Stimulated activated CD4-positive, alpha-beta T cell treated with anti-CD3 and anti-CD28 coated beads, Interleukin-12 subunit alpha, Interleukin-12 subunit beta, amount 100 ng/mL, for 24 hours (primary cell): Measurements from ENCODE around the gene ZNRF3.

ENCODE experiments used
- DNase-seq, 2 experiments: peaks; one replicate each; pipeline ENCODE4 v3.0.0-alpha.2; 2020; ENCODE audit warnings: low read depth in 2 of 2

ZNRF3 gene

DNA sequence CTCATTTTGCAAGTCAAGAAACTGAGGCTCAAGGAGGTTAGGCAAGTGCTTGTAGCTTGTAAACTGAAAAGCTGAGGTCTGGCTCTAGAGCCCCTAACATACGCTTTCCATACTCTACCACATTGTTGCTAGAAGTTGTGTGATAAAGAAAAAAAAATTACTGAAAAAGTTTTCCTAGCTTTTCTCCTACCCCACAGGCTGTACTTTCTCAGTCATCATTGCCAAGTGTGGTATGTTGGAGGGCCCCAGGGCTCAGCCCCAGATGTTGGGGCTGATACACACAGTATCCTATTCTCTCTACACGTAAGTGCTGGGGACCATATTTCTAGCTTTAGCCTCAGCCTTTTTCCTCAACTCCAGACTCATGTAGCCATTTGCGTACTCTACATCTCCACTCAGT is 205.4 kb downstream of the ZNRF3 start:
- no peak for DNase-seq

DNA sequence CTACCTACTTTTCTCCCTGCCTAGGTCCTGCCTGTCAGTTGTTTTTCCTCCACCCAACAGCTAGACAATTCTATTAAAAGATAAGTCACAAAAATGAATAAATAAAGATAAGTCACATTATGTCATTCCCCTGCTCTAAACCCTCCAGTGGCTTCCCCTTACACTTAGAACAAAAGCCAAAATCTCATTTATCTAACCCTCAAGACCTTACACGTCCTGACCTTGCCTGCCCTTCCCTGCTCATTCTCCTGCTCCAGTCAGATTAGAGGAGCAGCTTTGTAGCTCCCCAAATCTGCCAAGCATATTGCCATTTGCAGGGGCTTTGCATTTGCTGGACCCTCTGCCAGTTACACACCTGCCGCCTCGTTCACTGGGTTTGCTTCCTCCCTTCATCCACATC is 206.1 kb downstream of the ZNRF3 start:
- no peak for DNase-seq

DNA sequence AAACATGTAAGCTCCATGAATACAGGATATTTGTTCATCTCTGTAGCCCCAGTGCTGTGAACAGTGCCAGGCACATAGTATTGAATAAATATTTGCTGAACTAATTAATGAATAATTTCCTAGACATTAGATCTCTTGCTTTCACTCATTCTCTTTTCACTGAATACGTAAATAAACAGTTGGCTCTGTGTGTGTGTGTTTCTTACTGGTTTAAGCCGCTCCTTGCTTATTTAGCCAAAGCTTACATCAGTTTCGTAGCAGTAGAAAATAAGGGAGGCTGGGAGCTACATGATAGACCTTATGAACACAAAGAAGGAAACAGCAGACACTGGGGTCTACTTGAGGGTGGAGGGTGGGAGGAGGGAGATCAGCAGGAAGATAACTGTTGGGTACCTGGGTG is 206.7 kb downstream of the ZNRF3 start:
- no peak for DNase-seq

DNA sequence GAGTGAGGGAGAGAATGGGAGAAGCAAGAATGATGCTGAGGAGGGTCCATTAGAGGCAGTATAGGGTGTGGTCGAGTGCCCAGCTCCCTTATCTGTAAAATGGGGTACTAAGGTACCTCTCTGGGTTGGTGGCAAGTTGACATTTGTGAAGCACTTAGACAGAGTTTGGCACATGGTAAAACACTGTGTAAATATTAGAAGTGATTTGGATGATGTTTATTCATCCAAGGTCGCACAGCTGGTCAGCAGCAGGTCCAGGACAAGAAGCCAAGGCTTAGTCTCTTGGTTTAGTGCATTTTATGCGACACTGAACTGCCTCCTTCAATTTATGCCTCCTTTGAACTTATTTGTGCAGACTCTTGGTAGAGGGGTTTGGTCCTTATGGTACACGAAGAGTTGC is 208.9 kb downstream of the ZNRF3 start:
- no peak for DNase-seq

DNA sequence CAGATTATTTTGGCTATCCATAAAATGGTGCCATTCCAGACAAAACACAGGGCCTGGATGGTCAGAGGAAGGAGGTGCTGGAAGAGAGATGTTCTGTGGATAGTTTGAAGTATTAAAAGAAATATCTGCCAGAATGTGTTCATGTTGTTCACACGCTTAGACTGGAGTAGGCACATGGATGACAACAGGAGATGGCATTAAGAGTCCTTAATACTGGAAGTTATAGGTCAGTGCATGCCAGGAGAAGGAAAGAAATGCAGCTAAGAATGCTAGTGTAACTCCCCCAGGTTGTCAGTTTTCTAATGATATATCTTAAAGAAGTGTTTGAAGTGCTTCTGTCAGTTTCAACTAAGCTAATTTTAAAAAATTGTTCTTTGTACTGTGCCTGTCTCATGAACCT is 209.7 kb downstream of the ZNRF3 start:
- DNase-seq, result no peak

DNA sequence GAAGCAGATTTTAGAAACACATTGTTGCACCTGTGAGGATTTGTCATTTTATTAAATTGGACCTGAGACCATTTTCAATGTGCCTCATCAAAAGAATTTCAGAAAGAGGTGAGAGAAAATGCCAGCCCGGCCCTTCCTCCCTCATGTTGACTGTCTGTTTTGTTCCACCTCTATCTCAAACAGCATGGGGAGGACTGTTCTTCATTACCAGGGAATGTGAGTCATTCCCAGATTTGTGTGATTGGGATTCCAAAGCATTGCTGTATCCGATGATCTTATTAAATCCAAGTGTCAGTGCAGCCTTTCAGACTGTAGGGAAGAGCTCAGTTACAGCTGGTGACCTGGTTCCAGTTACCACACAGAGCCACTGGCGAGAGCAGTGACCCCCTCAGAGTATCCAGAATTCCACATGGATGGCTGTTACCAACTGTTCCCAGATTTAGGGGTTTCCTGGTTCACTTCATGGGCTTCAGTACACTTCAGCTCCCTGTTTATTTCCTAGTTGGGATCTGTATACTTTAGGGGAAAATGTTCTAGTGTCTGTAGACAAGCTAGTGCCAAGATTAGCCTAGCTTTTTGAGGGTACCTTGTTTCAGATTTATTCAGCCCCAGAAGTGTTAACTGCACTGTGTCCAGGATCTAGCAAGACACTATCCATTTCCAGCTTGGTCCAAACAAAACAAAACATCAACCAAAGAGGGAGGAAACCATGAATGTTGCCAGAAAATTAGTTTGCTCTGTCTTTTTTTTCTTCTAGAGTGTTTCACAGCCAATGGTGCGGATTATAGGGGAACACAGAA is 210.3 kb downstream of the ZNRF3 start:
- no peak for DNase-seq

DNA sequence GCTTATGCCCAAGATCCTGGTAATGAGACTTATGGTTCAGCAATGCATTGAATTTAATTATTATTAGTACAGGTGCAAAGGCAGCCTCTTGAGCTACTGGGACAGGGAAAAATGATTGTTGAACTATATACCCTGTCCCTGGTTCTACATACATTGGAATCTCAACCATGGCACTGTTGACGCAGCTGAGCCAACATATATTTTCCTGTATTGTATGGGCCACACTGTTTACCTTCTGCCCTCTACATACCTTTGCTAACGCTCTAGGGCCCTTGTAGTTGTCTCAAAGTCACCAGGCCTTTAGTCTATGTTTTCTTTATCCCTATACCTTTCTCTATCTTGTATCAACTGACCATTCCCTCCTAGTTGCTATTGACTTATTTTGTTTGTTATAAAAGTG is 212.1 kb downstream of the ZNRF3 start:
- DNase-seq, result no peak

DNA sequence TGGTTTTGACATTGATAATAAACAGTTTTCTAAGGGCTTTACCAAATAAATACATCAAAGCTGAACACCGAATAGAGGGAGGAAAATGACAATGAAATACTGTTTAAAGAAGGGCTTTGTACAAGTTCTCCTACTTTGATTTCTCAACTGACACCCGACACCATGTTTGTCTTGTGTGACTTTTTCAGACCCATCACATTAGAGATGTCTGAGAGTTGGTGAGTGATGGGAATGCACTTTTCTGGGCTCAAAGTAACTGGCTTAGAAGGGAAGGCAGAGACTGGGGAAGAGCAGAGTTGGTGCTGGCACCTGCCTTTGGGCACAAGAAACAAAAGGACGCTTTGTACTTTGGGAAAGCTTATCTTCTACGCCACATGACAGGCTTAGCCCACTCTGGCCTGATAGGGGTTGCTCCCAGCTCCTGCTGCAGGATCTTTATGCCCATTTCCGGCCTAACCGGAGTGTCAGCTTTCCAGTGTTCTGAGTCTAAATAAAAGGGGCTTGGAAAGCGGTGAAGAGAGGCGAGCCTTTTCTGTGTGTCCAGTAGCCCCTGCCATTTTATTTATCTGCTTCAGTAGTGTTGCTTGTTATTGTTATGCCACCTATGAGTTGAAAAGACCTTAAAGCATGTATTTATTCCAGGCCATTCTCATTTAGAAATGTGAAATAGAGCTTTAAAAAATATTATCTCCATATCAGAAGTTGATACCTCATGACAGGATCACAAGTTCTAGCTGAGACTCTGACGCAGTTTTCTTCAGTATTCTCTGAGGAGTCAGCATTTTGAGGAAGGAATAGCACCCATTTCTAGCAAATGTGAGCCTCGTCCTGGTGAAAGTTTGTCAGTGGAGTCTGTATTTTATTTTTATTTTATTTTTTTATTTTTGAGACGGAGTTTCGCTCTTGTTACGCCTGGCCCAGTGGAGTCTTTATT is 213.6 kb downstream of the ZNRF3 start:
- no peak for DNase-seq

DNA sequence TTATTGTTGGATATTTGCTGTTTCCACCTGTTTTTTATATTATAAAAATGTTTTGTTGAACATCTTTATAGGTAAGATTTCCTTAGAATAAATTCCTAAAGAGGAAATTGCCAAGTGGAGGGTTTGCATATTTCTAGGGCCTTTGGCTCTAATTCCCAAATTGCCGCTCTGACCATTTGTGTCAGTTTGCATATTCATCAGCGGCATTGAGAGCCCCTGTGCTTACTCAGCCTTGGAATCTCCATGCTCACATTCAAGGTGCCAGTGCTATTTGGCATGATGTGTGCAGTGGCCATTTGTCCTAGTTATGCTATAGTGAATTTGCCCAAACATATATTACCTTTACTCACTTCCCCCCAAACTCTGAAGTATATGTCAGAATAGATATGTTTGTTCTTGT is 214.9 kb downstream of the ZNRF3 start:
- DNase-seq, result no peak

DNA sequence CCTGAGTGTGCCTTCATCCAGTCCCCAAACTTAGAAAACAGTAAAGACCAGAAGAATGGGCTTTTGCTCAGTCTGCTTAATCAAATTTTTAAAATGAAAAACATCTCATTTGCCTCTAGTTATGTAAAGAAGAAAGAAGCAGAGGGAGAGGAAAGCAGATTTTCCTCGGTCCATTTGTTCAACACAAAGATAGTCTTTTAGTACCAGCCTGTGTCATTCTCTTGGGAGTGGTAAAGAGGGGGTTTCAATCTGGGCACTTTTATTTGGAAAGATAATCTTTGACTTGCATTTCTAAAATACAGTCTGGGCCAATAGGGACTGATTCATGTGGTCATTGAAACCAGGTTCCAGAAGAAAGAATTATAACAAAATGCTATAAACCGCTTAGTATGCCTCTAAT is 218.9 kb downstream of the ZNRF3 start:
- DNase-seq, result no peak

DNA sequence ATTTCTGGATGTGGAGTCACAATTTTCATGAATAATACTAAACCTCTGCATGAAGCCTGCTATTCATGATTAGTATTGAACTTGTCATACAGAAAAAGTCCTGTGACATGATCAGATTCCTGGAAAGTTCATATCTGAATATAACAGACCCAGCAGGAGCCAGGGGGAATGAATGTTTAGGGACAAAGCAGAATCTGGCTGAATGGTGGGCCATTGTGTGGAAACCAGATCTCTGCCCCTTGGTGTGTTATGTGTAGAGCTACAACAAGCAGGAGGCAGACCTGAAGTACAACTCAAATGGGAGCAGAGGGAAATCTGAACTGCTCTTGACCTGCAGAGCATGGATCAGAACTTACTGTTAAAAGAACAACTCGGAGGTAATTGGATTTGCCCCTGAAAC is 219.7 kb downstream of the ZNRF3 start:
- DNase-seq, result no peak

DNA sequence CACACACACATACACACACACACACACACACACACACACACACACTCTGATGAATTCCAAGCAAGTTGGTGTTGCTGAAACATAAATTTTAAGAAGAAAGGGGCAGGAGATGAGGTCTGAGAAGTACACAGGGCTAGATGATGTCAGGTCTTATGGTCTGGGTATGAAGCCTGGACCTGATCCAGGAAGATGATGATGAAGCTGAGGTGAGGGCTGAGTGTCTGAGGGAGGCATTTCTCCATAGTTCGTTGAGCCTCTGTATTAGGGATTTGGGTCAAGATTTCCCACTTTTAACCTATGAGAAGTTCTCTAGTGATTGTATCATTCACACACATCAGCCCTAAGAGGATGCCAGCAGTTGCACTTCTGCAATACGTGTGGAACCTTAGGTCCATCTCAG is 222.1 kb downstream of the ZNRF3 start:
- DNase-seq, result no peak

DNA sequence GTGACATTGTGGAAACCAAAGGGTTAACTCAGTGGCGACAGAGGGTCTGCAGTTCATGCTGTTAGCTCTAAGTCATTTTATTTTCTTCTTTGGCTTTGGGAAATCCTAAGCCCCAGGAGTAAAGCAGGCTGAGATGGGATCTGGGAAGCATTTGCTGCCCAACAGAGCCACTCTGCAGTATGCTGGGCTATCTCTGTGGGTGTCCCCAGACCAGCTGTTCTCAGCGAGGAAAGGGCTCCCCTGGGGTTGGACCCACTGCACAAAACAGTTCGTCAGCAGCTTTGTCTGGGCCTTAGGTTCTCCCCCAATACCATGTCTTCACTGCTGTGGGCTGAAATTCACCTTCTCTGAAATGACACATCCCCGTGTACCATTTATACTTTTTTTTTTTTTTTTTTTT is 223.5 kb downstream of the ZNRF3 start:
- no peak for DNase-seq
